ENCODE measurements around the gene PLCB1.
A peak's percentile ranks its signal among the peaks of the same experiment; 100 is the strongest.
"Not testable (repeated sequence)": the region's sequence is repeated elsewhere in the genome, so short reads cannot be mapped to it uniquely, and the experiment has no call there.

The PLCB1 gene

GRCh38 chr20:8369311-8369710 is 237.2 kb downstream of the PLCB1 start:
- in situ Hi-C loops (cut with HindIII; ENCODE audit: low sequenced_read_pairs): no loop called here
- H3K4me3 ChIP-seq (ENCODE audit: low read depth, low read length): no peak overlapping the region
- no peak for DNase-seq (ENCODE audit: low read depth, low spot score)
- TF ChIP-seq CTCF (IDR thresholded peaks at IDR 0.05; ENCODE audit: low read depth, low read length): no peak

- no peak for TF ChIP-seq CTCF (IDR thresholded peaks at IDR 0.05; ENCODE audit: low read depth, low read length)
- no peak overlapping the region for H3K4me3 ChIP-seq (ENCODE audit: low read depth, low read length)
- in situ Hi-C loops (cut with HindIII; ENCODE audit: low sequenced_read_pairs): no loop called here
- no peak for DNase-seq (ENCODE audit: low read depth, low spot score)
These were observed 238.7 kb downstream of the PLCB1 start for GRCh38 chr20:8370774-8371173.

- no peak for DNase-seq (ENCODE audit: low read depth, low spot score)
- in situ Hi-C loops (cut with HindIII; ENCODE audit: low sequenced_read_pairs): no loop called here
- no peak for TF ChIP-seq CTCF (IDR thresholded peaks at IDR 0.05; ENCODE audit: low read depth, low read length)
- no peak overlapping the region for H3K4me3 ChIP-seq (ENCODE audit: low read depth, low read length)
These were observed 240.8 kb downstream of the PLCB1 start for GRCh38 chr20:8372824-8373380.

GRCh38 chr20:8373579-8373978 is 241.5 kb downstream of the PLCB1 start:
- H3K4me3 ChIP-seq (ENCODE audit: low read depth, low read length): no peak overlapping the region
- no peak for DNase-seq (ENCODE audit: low read depth, low spot score)
- TF ChIP-seq CTCF (IDR thresholded peaks at IDR 0.05; ENCODE audit: low read depth, low read length): no peak
- in situ Hi-C loops (cut with HindIII; ENCODE audit: low sequenced_read_pairs): no loop called here

GRCh38 chr20:8375898-8376297 is 243.8 kb downstream of the PLCB1 start:
- TF ChIP-seq CTCF (IDR thresholded peaks at IDR 0.05; ENCODE audit: low read depth, low read length): no peak
- no peak overlapping the region for H3K4me3 ChIP-seq (ENCODE audit: low read depth, low read length)
- in situ Hi-C loops (cut with HindIII; ENCODE audit: low sequenced_read_pairs): no loop called here
- DNase-seq (ENCODE audit: low read depth, low spot score): peak; percentile 59

GRCh38 chr20:8376940-8377339 is 244.9 kb downstream of the PLCB1 start:
- no peak for TF ChIP-seq CTCF (IDR thresholded peaks at IDR 0.05; ENCODE audit: low read depth, low read length)
- in situ Hi-C loops (cut with HindIII; ENCODE audit: low sequenced_read_pairs): no loop called here
- H3K4me3 ChIP-seq (ENCODE audit: low read depth, low read length): no peak overlapping the region
- DNase-seq (ENCODE audit: low read depth, low spot score): no peak

GRCh38 chr20:8379125-8379524 is 247.1 kb downstream of the PLCB1 start:
- H3K4me3 ChIP-seq (ENCODE audit: low read depth, low read length); DNase-seq (ENCODE audit: low read depth, low spot score); in situ Hi-C loops (cut with HindIII; ENCODE audit: low sequenced_read_pairs): not testable (repeated sequence)

Data from astrocyte of the spinal cord (primary cell).